ENCODE results near the gene SORCS2. TPM values are rescaled to one million over a fixed set of nuclear protein-coding genes. Genes with fewer than 3 reads are reported as not detected.

Gene SORCS2
- total and polyA plus RNA-seq, 2 of the 8 experiments (the other 6 are each of a cell fraction or from before 2014, with no cell fraction given) = 0.36 to 1.8 TPM

GRCh38 chr4:7247946-7248345, 55.6 kb downstream of the SORCS2 start:
- no peak overlapping the region for H3K27ac ChIP-seq (ENCODE audit: low read depth, low read length)
- no peak overlapping the region for H3K4me2 ChIP-seq (ENCODE audit: insufficient read depth in 1 of 2, low read depth in 2 of 2, low read length in 2 of 2)
- H2BK12ac ChIP-seq (ENCODE audit: low read depth, low read length) = no peak overlapping the region
- FAIRE-seq = no peak
- no peak overlapping the region for H3K18ac ChIP-seq (ENCODE audit: extremely low read depth, low read length)
- H2BK15ac ChIP-seq (ENCODE audit: low read length) = no peak overlapping the region
- no peak overlapping the region for H3K4ac ChIP-seq (replicated peaks; ENCODE audit: insufficient read length, low read depth, low read length)
- no peak overlapping the region for H2AFZ ChIP-seq (ENCODE audit: low read length)
- no peak overlapping the region for H2BK20ac ChIP-seq (ENCODE audit: low read length)
- H2BK5ac ChIP-seq (ENCODE audit: low read depth, low read length) = no peak overlapping the region
- no peaks in the 10 kb centered on the region for H3K23me2 ChIP-seq (ENCODE audit: low read depth, low read length)
- H3K9ac ChIP-seq (replicated peaks in 1 of 4; ENCODE audit: extremely low read depth in 1 of 4, low read depth in 3 of 4, low read length in 3 of 4) = no peak overlapping the region
- H3K23ac ChIP-seq (ENCODE audit: insufficient read length) = no peak overlapping the region
- no peak overlapping the region for H3K14ac ChIP-seq (ENCODE audit: insufficient read length)
- no peak overlapping the region for H4K91ac ChIP-seq (replicated peaks; ENCODE audit: insufficient read length, low read length)
- H3K4me1 ChIP-seq (replicated peaks in 1 of 4; ENCODE audit: control insufficient read depth in 3 of 4, insufficient read depth in 4 of 4, low read length in 3 of 4) = no peaks in the 10 kb centered on the region; a peak in 2 of 7 replicates
- no peak overlapping the region for H3K56ac ChIP-seq (replicated peaks; ENCODE audit: insufficient read length, low read depth, low read length)
- H4K20me1 ChIP-seq (replicated peaks in 1 of 2; ENCODE audit: control insufficient read depth in 1 of 2, insufficient read depth in 2 of 2, low read length in 2 of 2) = no peaks in the 10 kb centered on the region
- no peak overlapping the region for H2AK5ac ChIP-seq (ENCODE audit: low read depth, low read length)
- POLR2A ChIA-PET (ENCODE audit: partially characterized antibody) = no interaction called here
- CTCF ChIA-PET (ENCODE audit: partially characterized antibody) = interaction anchor here (1.1 to 2.0 kb wide), 2 partner anchors 10 to 146 kb away, joined by 3 to 9 read pairs; no protein-coding TSS in a partner anchor
- H3K79me1 ChIP-seq (ENCODE audit: low read depth, low read length) = no peaks in the 10 kb centered on the region
- no peak overlapping the region for H4K5ac ChIP-seq (ENCODE audit: insufficient read length, low read depth, low read length)
- H3K27me3 ChIP-seq (replicated peaks in 1 of 4; ENCODE audit: control insufficient read depth in 3 of 4, extremely low read depth in 1 of 4, insufficient read depth in 3 of 4, low read length in 3 of 4) = no peaks in the 10 kb centered on the region
- no peak overlapping the region for H3K4me3 ChIP-seq (ENCODE audit: extremely low read depth in 1 of 4, insufficient read depth in 2 of 4, low read depth in 3 of 4, low read length in 4 of 4)
- H3K9me3 ChIP-seq (ENCODE audit: insufficient read depth in 2 of 2, low read depth in 1 of 2, low read length in 1 of 2) = no peaks in the 10 kb centered on the region; a peak in 1 of 4 replicates
- peak overlapping the region; percentile 15; the same call in 1 of the 2 replicates for H4K8ac ChIP-seq (ENCODE audit: extremely low read depth, insufficient read depth, low read length)
- no peak for DNase-seq (ENCODE audit: low read depth in 1 of 2, low spot score in 2 of 2)
- TF ChIP-seq CHD2 (IDR thresholded peaks at IDR 0.05; ENCODE audit: low read length) (no peak), NRF1 (IDR thresholded peaks at IDR 0.05; ENCODE audit: low read depth, low read length) (no peak), FOSL1 (IDR thresholded peaks at IDR 0.05; ENCODE audit: insufficient read depth, low read depth, low read length) (no peak), CHD1 (IDR thresholded peaks at IDR 0.05; ENCODE audit: low read depth, low read length) (no peak), RBBP5 (IDR thresholded peaks at IDR 0.05; ENCODE audit: borderline replicate concordance, low read depth, low read length) (no peak), SP1 (IDR thresholded peaks at IDR 0.05; ENCODE audit: low read depth, low read length) (no peak), EGR1 (IDR thresholded peaks at IDR 0.05; ENCODE audit: borderline replicate concordance, low read depth, low read length) (no peak), ATF3 (IDR thresholded peaks at IDR 0.05; ENCODE audit: insufficient read depth, low read depth, low read length) (no peak), PHF8 (conservative IDR thresholded peaks at IDR 0.05; ENCODE audit: low read depth, low read length) (no peak), HDAC2 (IDR thresholded peaks at IDR 0.05; ENCODE audit: borderline replicate concordance in 1 of 2, low read depth in 2 of 2, low read length in 2 of 2) (no peak), CBX5 (IDR thresholded peaks at IDR 0.05; ENCODE audit: low read depth, low read length) (no peak), POU5F1 (IDR thresholded peaks at IDR 0.05; ENCODE audit: low read depth, low read length) (no peak)
- H3K79me2 ChIP-seq (ENCODE audit: control insufficient read depth in 1 of 2, insufficient read depth in 2 of 2, low read length in 2 of 2) = no peaks in the 10 kb centered on the region
- no peak overlapping the region for H2BK120ac ChIP-seq (replicated peaks; ENCODE audit: low read depth, low read length)
- H3K36me3 ChIP-seq (ENCODE audit: control insufficient read depth in 2 of 4, insufficient read depth in 4 of 4, low read length in 3 of 4) = no peaks in the 10 kb centered on the region
- WGBS, 2 experiments (ENCODE audit: extremely low coverage in 1 of 2, insufficient coverage in 1 of 2, insufficient read length in 1 of 2, insufficient replicate concordance in 2 of 2, low coverage in 1 of 2, low lambda C conversion rate in 2 of 2, missing lambda C conversion rate in 1 of 2) = 73% methylated on average over 11 of the region's 12 CpGs; no CpG with 5 or more reads in 1 of the 2 experiments
